SK-MEL-5 (cell line): Measurements from ENCODE around the gene FHOD1. TPM values are rescaled to one million over a fixed set of nuclear protein-coding genes. Genes with fewer than 3 reads are reported as not detected.

Experiments
- DNase-seq: peaks from one replicate; pipeline ENCODE4 v3.0.0-alpha.2; 2016; ENCODE audit warnings: low read depth, low spot score
- in situ Hi-C: cut with HindIII; loops from 2 replicates; pipeline ENCODE4 v1.10.0; 2016; ENCODE audit warnings: low sequenced_read_pairs, high pct_unique_total_duplicates, low pct_unique_long_range_greater_than_20kb
- total RNA-seq: library from RNA; depleted of rRNA; stranded (reverse); fragments of >200 nt; shearing (Covaris generic); gene quantifications from 2 replicates; pipeline ENCODE4 v1.2.3, GENCODE V29; 2014

The FHOD1 gene
- total RNA-seq, 1 experiment from 2014 or later, result 10.5 TPM

GRCh38 chr16:67226804-67227566, 20.3 kb downstream of the FHOD1 start, which contains the start of gene TMEM208:
Gene TMEM208 (plus strand): TSS chr16:67227130. CDS start chr16:67227219, 89 bp downstream.
- in situ Hi-C loops, result no loop called here
- DNase-seq, result peak; percentile 98

GRCh38 chr16:67226295-67226803, 20.9 kb downstream of the FHOD1 start:
- DNase-seq, result no peak
- in situ Hi-C loops, result no loop called here

GRCh38 chr16:67223992-67224391, 23.3 kb downstream of the FHOD1 start:
- no peak for DNase-seq
- in situ Hi-C loops, result no loop called here

- no peak for DNase-seq
- in situ Hi-C loops, result no loop called here
Measured at GRCh38 chr16:67216612-67217490, 30.4 kb downstream of the FHOD1 start.

GRCh38 chr16:67215706-67216105, 31.6 kb downstream of the FHOD1 start:
- in situ Hi-C loops, result no loop called here
- peak; percentile 12 for DNase-seq

GRCh38 chr16:67213197-67214019, 33.9 kb downstream of the FHOD1 start:
- in situ Hi-C loops, result no loop called here
- no peak for DNase-seq

- no peak for DNase-seq
Measured at GRCh38 chr16:67212766-67213165, 34.5 kb downstream of the FHOD1 start.

GRCh38 chr16:67211674-67212073, 35.6 kb downstream of the FHOD1 start:
- DNase-seq, result no peak

More at GRCh38 chr16:67212766-67213165, 34.5 kb downstream of the FHOD1 start:
- in situ Hi-C loops, result no loop called here

GRCh38 chr16:67210069-67210937, 37.0 kb downstream of the FHOD1 start:
- no peak for DNase-seq
- in situ Hi-C loops, result no loop called here

More at GRCh38 chr16:67211674-67212073, 35.6 kb downstream of the FHOD1 start:
- in situ Hi-C loops, result no loop called here

GRCh38 chr16:67209565-67209964, 37.7 kb downstream of the FHOD1 start:
- in situ Hi-C loops, result no loop called here
- DNase-seq, result no peak

- no peak for DNase-seq
- in situ Hi-C loops, result no loop called here
Measured at GRCh38 chr16:67208154-67208896, 39.0 kb downstream of the FHOD1 start.

- no peak for DNase-seq
- in situ Hi-C loops, result no loop called here
Measured at GRCh38 chr16:67207249-67208091, 39.8 kb downstream of the FHOD1 start.

GRCh38 chr16:67206838-67207248, 40.4 kb downstream of the FHOD1 start:
- DNase-seq, result no peak
- in situ Hi-C loops, result no loop called here

GRCh38 chr16:67206129-67206837, 41.0 kb downstream of the FHOD1 start:
- in situ Hi-C loops, result no loop called here
- DNase-seq, result no peak

- no peak for DNase-seq
- in situ Hi-C loops, result no loop called here
Measured at GRCh38 chr16:67204076-67204475, 43.2 kb downstream of the FHOD1 start.
